Inferior parietal cortex (tissue), 1 donor: ENCODE results near the gene RABGAP1.

ENCODE experiments used
- DNase-seq: peaks from one replicate; pipeline ENCODE4 v3.0.0-alpha.2; 2016; ENCODE audit errors: extremely low spot score

Gene RABGAP1

GRCh38 chr9:123109540-123110279 is 168.9 kb downstream of the RABGAP1 start:
- no peak for DNase-seq

DNA sequence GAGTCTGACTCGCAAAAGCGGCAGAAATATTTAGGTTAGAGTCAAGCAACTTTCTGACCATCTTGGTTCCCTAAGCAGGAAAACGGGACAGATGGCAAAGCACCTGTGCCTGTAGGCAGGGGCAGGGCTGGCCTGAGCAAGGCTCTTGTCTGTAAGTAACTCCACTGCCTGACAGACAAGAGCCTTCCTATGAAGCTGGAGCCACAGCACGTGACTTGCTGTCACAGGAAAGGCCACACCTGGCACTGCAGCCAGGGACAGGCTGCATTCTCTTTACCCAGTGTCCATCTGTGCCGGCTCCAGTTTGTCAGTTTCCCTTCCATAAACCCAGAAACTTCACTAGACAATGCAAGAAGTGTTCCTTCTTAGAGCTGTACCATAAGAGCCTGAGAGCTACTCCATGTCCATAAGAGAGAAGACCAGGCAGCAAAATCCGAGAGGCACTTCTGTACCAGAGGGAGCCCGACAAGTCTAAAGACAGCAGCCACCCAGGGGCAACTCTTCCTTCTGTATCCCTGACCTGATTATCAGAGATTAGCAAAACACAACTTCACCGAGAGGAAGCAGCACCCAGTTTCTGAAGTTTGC is 170.7 kb downstream of the RABGAP1 start:
- no peak for DNase-seq

DNA sequence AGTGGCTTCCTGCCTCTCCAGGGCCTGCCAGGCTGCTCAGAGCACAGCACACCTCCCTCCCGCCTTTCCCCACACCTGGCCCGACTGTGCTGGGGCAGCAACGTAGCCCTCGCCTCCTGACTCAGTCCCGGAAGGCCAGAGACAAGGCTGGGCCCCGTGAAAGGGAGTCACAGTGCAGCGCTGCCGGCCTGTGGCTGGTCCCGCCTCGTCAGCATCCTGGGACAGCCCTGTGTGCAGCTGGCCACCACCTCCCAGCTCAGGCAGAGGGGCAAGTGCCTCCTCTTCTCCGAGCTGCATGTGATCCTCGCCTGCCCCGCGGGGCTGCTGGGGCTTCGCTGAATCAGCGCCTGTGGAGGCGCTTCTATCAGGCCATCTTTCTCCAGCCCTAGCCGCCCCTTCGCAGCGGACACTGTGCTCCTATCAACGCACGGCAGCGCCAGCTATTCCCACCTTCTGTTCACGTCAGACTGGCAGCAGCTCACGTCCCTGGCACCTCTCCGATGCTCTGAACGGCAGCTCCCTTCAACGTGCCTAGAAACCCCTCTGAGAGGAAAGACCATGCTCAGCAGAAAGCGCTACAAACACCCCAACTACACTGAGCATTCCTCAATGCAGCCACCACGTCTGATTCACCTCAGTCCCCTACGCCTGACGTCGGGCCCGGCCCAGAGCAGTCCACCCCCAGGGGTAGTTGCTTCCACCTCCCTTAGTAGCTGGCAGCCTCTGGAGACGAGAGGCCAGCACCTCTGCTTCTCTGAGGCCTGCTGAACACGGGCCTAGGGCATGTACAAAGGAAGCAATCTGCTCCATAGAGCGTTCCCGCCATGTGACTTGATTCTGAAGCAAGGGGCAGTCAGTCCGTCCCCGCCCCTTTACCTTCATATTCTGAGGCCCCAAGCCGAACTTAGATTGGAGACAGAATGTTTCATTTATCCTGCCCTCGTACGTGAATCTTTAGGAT is 171.5 kb downstream of the RABGAP1 start:
- DNase-seq = no peak

- DNase-seq = no peak
These were observed 172.4 kb downstream of the RABGAP1 start for GRCh38 chr9:123113185-123113584.

DNA sequence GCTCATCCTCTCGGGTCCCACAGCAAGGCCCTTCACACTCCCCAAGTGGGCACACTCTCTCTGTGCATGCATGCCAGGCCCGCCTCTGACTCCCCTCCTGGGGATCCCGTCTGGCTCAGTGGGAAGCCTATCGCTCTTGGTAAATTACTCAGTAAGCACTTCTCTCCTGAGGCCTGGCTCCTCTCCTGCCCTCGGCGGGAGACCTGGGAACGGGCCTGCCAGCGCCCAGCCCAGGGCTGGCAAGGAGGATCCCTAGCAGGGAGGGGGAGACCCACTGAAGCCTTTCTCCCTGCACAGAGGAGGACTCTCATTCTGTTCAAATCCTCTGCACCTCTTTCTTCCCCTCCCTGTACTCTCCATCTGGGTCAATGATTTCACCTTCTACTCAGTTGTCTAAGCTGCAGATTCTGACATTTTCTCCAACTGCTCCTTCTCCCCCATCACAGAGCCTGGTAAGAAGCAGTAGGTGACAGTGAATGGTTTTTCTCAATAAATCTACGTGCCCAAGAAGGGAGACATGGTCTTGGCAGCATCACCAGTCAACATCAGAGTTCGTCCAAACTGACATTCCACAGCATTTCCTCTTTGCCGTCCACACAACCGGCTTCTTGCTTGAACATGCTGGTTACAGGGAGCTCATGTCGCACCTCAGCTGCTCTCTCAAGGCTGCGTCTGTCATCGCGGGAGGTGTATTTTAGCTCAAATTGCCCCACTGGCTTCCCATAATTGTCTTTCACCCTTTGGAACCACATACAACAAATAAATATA is 174.5 kb downstream of the RABGAP1 start:
- DNase-seq = no peak

DNA sequence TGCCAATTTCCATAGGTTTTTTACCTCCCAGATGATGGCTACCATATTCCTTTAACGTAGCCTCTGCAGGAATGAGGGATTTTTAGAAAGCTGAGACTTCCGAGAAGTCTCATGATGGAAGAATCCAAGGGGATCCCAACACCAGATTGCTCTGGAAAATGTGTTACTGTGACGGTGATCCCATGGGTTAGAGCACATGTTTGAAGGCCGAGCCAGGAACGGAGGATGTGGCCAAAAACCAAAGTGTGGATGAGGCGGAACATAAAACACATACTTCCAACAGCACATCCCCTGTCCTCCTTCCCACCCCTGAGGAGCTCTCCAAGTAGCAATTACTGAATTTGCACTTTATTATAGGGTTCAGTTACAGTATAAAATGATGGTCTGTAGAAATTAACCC is 175.2 kb downstream of the RABGAP1 start:
- no peak for DNase-seq

GRCh38 chr9:123119566-123119965 is 178.7 kb downstream of the RABGAP1 start:
- DNase-seq = peak; percentile 80

- DNase-seq = no peak
These were observed 179.3 kb downstream of the RABGAP1 start for GRCh38 chr9:123120131-123120530.

- no peak for DNase-seq
These were observed 180.1 kb downstream of the RABGAP1 start for GRCh38 chr9:123120953-123121352.

GRCh38 chr9:123121457-123121856 is 180.6 kb downstream of the RABGAP1 start:
- DNase-seq = no peak

DNA sequence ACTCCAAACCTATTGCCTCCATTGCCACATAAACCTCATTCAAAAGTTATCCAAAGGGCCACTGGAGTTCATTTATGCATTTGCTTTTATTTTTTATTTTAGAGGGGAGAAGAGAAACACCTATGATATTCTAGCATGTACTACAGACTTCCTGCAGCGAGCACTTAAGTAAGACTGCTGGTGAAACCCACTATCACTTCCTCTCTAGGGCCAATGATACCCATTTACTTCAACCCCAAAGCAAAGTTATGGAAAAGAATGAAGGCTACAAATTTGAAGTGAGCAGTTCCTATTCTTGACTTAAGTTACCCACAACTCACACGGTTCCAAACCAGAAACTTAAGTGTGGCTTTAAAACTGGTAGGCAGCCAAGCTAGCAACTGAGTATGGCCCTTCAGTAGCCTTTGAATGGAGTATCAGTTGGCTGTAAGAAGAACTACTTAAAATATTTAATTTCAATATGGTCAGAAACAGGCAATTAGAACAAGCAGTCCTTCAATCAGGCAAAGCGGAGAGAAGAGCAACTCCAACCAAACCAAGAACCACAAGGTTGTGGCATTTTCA is 186.8 kb downstream of the RABGAP1 start:
- DNase-seq = no peak

GRCh38 chr9:123128591-123128990 is 187.8 kb downstream of the RABGAP1 start:
- no peak for DNase-seq

GRCh38 chr9:123129423-123129822 is 188.6 kb downstream of the RABGAP1 start:
- no peak for DNase-seq

DNA sequence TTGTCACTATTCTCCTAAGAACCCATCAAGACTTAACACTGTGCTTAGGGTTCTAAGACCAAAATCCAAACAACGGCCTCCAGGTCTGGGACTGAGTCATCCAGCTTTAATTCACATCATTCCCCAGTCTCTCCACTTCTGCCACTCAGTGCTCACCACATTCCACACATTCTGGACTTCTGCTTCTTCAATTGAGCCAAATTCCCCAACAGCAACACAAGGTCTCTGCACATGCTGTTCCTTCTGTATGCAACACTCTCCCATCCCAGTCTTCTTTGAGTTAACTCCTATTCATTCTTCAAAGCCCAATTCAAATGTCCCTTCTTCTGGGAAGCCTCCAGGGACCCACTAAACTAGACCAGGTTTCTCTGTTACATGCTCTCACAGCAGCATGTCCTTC is 190.4 kb downstream of the RABGAP1 start:
- no peak for DNase-seq

DNA sequence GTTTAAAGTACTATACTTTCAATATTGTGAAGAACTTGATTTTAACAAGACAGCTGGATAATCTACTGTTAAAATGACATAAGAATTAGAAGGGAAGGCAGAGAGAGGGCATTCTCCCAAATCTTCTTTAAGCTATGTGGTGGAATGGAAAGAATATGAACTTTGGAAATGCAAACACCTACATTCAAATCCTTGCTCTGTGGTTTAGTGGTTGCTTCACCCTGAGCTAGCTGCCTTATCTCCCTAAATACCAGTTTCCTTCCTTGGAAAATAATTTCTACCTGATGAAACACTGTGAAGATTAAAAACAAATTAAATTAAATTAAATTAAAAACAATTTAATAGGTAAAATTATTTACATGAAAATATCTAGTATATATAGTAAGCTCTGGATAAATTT is 191.2 kb downstream of the RABGAP1 start:
- no peak for DNase-seq

- DNase-seq = no peak
These were observed 191.9 kb downstream of the RABGAP1 start for GRCh38 chr9:123132696-123133095.

GRCh38 chr9:123135430-123135829 is 194.6 kb downstream of the RABGAP1 start:
- DNase-seq = no peak

DNA sequence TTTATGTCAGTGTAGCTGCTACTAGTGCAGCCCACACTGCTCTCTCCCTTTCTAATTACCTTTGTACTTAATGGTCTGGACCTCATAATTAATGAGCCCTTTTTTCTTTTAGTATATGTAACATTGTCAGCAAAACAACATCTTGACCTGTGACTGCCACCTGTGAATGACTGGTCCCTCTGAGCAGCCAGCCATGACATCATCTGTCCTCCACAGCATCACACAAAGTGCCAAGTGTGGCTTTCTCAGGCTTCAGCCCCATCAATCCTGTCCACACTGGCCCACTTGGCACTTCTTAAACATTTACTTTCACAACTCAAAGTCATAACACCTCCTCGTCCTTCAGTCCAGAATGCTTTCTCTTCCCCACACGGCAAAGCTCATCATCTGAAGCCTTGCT is 197.3 kb downstream of the RABGAP1 start:
- DNase-seq = no peak

- DNase-seq = no peak
These were observed 208.2 kb downstream of the RABGAP1 start for GRCh38 chr9:123149067-123149466.

DNA sequence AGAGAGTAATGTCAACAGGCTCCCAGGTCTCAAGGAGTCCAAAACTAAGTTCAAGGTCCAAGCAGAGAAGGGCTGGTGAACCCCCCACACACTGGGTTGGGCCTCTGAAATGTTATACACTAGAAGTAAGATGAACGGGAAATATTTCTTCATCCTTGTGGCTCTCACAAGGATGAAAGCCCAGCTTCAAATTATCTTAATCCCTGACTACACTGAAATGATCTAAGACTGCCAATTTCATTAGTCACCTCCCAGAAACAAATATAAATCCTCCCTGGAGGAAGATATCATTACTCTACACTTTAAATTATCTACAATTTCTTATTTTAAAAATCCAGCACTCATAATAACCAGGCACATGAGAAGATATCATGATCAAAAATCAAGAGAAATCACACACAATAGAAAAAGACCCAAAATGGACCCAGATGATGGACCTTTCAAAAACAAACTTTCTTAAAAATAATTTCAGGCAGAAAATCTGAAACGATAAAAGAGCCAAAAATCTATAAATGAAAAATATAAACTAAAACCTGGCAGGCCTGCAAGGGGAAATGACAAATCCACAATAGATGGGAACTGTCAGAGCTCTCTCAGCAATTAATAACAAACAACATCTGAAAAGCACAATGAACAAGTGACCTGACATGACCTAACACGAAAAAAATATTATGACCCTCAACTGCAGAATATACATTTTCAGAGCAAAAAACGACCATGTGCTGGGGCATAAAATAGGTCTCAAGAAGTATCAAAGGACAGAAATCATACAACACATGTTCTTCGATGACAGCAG is 210.1 kb downstream of the RABGAP1 start:
- no peak for DNase-seq
